NCI-H1930 (cell line): ENCODE measurements around the gene GATA3.

Source experiments
- DNase-seq, 2 experiments: peaks; one replicate each; lab custom pipeline; 2025; lab: John Stamatoyannopoulos, UW

The GATA3 gene

DNA sequence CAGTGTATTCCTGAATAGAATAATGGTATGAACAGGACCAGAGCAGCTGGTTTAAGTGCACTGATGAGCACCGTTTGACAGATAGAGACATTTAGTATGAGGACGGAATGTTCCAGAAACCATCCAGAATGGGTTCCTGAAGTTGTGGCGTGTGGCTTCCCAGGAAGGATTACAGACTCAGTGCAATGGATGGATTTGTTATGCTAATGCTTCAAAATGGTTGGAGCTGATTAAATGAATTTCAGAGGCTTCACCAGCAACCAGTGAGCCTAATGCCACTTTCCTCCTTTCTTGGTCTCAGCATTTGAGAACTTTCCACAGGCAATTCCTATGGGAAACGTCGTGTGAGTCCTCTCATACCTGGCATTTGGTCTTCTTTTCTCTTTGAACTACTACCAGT lies 9.9 kb downstream of the GATA3 start:
- DNase-seq, result no peak

GRCh38 chr10:8065651-8066050 lies 11.2 kb downstream of the GATA3 start:
- DNase-seq, result no peak

DNA sequence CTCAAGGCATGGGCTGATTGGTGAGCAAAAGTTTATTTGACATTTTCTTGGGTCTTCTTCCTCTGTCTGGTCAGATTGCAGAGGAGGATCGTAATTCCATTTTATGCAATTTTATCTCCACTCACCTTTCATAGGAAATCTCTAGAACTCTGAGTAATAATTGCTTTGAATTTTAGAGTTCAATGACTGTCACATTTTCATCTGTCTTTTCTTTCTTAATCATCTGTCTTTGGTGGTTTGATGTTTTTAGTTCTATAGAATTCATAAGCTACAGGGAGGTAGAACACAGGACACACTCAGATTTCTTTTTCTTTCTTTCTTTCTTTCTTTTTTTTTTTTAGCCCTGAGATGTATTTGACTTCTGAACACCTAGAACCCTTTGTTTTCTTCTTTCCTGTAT lies 11.6 kb downstream of the GATA3 start:
- DNase-seq, result no peak

DNA sequence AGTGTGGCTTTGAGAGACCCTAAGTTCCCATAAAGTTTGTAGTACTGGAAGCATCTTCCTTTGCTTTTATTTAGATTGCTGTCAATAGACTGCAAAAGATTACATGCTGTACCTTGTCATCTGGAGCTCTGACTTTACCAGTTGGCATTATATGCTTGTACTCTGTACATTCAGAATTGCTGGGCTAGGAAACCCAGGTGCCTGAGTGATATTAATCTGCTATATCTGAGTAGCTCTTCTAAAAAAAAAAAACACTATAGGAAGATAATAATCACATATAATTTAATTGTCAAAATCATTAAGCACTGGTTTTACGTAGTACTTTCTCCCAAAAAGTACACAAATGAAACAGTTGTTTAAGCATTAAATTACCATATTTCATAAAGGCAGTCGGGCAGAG lies 12.3 kb downstream of the GATA3 start:
- DNase-seq, result no peak

GRCh38 chr10:8069108-8069507 lies 14.6 kb downstream of the GATA3 start:
- no peak for DNase-seq

DNA sequence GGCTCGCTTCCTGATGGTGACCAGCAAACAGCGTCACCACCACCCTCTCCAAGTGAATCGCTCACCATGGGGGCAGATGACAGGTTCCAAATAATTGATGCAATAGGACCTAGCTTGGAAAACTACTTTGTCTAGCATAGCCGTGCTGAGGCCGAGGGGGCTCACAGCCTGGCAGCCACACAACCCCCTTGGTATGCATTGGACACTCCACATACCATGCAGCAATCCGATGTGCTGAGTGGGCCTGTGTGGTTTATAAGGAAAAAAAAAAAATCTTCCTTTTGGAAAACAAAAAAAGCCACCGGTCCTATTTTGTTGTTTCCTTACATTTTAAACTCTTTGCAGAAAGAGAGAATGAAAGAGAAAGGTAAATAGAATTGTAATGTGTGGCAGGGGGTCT lies 15.1 kb downstream of the GATA3 start:
- no peak for DNase-seq

DNA sequence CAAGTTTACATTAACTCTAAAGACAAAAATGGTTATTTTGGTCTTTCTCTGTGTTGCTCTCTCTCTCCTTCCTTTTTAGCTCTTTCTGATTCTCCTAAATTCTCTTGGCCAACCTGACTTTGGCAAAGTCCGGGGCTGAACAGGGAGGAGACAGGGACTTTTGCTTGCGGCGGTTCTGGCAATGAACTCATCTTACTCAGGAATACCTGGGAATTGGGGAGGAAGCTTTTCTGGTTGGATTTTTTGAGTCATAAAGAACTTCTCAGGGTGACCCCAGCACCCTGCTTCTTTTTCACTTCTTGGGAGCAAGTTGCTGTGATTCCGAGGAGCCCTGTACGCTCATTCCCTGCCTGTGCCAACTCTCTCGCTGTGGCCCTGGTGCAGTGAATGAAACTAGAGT lies 16.0 kb downstream of the GATA3 start:
- DNase-seq, result no peak

DNA sequence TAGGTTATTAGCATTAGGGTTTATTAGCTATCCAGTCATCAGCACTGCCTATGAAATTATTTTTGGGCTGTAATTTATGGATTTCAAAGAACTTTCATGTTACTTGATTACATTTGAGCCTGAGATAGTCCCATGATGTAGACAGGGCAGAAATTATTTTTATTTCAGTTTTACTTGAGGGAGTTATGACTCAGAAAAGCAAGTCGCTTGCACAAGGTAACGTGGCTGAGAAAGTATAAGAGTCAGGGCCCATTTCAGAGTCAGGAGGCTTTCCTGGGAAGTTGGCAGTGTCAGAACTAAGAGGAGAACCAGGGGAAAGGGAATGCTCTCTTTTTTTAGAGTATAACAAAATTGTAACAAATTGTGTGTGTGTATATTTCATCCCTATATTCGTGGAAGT lies 16.5 kb downstream of the GATA3 start:
- no peak for DNase-seq

GRCh38 chr10:8071666-8072065 lies 17.2 kb downstream of the GATA3 start:
- DNase-seq, result no peak

GRCh38 chr10:8072211-8072610 lies 17.7 kb downstream of the GATA3 start:
- no peak for DNase-seq

DNA sequence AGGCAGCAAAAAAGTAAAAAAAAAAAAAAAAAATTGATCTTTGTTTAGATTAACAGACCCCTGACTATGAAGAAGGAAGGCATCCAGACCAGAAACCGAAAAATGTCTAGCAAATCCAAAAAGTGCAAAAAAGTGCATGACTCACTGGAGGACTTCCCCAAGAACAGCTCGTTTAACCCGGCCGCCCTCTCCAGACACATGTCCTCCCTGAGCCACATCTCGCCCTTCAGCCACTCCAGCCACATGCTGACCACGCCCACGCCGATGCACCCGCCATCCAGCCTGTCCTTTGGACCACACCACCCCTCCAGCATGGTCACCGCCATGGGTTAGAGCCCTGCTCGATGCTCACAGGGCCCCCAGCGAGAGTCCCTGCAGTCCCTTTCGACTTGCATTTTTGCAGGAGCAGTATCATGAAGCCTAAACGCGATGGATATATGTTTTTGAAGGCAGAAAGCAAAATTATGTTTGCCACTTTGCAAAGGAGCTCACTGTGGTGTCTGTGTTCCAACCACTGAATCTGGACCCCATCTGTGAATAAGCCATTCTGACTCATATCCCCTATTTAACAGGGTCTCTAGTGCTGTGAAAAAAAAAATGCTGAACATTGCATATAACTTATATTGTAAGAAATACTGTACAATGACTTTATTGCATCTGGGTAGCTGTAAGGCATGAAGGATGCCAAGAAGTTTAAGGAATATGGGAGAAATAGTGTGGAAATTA lies 19.4 kb downstream of the GATA3 start:
- DNase-seq, result no peak

DNA sequence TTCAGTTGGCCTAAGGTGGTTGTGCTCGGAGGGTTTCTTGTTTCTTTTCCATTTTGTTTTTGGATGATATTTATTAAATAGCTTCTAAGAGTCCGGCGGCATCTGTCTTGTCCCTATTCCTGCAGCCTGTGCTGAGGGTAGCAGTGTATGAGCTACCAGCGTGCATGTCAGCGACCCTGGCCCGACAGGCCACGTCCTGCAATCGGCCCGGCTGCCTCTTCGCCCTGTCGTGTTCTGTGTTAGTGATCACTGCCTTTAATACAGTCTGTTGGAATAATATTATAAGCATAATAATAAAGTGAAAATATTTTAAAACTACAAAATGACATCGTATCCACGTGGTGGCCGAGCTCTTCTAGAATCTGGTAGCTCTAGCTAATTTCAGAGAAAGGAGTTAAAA lies 20.4 kb downstream of the GATA3 start:
- no peak for DNase-seq

DNA sequence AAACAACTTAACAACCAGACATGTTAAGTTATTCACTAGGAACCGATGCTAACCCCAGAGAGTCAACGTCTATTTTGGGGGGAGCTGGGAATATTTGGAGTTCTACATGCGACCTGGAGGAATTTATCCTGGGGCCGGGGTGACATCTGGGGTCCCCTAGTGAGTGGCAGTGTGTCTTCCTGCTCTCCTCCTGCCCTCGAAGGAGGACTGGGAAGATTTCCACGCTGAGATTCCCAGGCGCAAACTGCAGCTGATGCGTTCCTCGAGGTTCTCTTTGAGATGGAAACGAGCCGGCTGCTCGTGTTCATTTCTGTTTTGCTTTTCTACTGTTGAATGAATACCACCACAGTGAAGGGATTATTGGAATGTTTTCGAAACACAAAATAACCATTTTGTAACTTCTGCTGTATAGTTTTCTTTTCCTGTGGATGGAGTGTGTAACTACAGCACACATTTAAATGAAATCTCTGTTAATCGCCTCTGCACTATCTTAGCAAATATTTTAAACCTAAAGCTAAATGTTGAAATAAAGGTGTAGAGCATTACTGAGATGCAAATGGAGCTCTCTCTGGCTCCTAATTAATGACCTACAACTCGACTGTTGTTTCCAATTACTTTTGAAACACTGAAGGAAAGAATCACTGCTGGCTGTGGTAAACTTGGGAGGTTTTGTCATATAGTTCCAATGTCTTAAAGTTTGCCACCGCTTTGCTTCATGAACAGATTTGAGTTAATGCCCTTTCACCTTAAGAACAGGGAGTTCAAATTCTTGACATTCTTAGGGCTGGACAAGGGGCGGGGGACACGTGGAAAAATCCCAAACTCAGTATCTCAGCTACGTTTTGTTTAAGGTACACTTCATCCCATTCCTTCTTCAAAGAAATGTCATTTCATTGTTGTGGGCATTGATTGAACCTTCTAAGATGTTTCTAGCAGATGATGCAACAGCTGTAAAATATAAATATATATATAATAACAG lies 21.1 kb downstream of the GATA3 start:
- DNase-seq, result no peak

GRCh38 chr10:8076933-8077332 lies 22.4 kb downstream of the GATA3 start:
- no peak for DNase-seq

DNA sequence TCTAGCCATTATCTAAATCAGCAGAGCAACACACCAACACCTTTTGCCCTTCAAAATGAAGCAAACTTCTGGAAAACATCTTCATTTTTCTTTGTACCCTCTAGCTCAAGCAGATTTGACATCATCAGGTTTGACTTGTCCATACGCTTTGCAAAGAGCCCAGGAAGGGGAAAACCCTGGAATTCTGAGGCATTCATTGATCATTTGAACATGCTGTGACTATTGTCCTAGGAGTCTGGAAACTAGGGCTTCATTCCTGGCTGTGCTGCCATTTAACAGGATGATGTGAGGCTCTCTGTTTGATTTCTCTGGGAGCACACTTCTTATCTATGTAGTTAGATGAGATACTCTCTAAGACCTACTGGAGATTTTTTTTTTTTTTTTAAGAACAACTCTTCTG lies 23.5 kb downstream of the GATA3 start:
- no peak for DNase-seq

DNA sequence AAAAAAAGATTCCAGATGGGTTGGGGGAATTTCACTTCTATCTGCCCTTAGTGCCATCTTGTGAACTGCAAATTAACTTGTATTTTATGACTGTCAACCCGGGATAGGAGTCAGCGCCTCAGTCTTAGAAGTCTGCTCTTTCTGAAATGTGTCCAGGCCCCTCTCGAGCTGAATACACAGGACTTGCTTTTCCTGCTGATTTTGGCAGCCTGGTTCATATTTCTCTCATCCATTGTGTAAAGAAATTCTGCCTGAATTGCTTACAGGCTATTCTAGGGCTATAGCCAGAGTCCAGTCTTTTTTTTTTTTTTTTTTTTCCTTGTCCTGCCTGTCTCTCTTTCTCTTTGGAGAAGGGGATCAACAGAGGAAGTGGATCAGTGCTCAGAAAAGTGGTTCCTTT lies 24.6 kb downstream of the GATA3 start:
- DNase-seq, result no peak

DNA sequence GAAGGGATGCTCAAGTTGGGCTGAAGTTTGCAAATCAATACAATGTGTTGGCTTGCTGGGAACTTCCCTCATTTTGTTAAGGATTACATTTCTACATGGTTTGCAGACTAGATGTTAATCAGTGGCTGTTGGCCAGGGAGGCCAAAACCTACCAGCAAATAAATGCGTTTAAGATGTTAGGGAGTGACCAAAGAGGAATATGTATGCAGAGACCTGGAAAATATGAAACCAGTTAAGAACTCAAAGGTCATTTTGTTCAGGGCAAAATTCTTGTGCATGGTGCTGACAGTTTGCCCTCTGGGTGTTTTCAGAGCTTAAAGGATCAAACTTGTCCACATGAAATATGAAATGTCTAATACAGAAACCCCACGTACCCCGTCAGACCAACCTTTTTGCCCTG lies 30.3 kb downstream of the GATA3 start:
- no peak for DNase-seq

- DNase-seq, result no peak
These were observed 30.8 kb downstream of the GATA3 start for GRCh38 chr10:8085251-8085650.

DNA sequence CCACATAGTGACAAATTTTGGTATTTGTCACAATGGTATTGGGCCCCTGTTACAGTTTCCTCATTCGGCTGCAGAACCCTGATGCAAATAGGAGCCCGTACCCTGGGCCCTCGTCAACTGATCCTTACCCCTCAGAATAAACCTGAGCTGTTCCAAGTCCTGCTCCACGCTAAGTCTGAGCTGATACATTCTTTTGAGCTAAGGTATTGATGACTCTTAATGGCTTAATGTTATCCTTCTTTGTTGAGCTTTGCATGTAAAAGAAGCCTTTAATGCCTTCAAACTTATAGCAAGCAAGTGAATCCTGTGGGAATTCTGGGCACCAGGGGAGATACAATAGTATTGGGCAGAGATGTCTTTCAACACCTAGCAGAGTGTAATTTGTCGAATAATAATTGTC lies 31.8 kb downstream of the GATA3 start:
- DNase-seq, result no peak

- no peak for DNase-seq
These were observed 34.0 kb downstream of the GATA3 start for GRCh38 chr10:8088504-8088903.

GRCh38 chr10:8092428-8092827 lies 37.9 kb downstream of the GATA3 start:
- DNase-seq, result no peak

DNA sequence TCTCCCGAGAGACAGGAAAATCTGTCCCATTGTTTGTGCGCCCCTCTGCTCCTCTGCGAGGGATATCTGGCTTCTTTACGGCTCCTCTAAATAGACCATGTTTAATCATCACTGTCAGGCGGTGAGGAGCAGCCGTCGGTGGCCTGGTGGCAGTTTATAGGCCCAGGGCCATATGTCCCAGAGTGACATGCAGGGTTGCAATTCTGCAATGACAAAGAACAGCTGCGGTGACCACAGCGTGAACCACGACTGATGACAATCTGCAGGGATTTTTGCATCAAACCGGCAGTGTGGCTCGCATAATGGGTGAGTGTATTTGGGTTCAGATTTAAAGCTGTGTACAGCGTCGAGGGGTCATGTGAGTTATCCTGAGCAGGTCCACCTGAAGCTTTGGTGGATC lies 41.5 kb downstream of the GATA3 start:
- no peak for DNase-seq

GRCh38 chr10:8096931-8097330 lies 42.4 kb downstream of the GATA3 start:
- DNase-seq, result no peak
